ENCODE measurements around the gene MOB2.

The MOB2 gene

DNA sequence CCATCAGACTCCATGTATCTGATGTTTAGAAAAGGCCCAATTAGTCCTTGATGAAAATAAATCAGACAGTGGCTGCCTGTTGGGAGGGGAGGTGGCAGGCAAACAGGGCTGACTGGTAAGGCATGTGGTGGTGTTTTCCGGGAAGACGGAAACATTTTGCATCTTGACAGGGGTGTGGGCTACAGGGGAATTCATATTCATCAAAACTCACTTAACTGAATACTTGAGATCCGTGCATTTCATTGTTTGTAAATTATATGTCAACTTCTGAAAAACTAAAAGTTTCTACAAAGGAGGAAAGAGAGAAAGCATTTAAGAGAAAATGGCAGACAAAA, 10.1 kb upstream of the MOB2 start:
- no peak for TF ChIP-seq FOXP2 (optimal IDR thresholded peaks at IDR 0.05; ENCODE audit: borderline replicate concordance, extremely low read depth, extremely low read length, insufficient read depth)
- no peak for TF ChIP-seq SIN3A (IDR thresholded peaks at IDR 0.05; ENCODE audit: borderline replicate concordance, insufficient read depth, low read length)
- TF ChIP-seq TAF1 (IDR thresholded peaks at IDR 0.05; ENCODE audit: borderline replicate concordance, insufficient read depth, low read length): no peak
- no peak for TF ChIP-seq POLR2AphosphoS5 (IDR thresholded peaks at IDR 0.05; ENCODE audit: low read depth, low read length)
- TF ChIP-seq, protein P1, sequence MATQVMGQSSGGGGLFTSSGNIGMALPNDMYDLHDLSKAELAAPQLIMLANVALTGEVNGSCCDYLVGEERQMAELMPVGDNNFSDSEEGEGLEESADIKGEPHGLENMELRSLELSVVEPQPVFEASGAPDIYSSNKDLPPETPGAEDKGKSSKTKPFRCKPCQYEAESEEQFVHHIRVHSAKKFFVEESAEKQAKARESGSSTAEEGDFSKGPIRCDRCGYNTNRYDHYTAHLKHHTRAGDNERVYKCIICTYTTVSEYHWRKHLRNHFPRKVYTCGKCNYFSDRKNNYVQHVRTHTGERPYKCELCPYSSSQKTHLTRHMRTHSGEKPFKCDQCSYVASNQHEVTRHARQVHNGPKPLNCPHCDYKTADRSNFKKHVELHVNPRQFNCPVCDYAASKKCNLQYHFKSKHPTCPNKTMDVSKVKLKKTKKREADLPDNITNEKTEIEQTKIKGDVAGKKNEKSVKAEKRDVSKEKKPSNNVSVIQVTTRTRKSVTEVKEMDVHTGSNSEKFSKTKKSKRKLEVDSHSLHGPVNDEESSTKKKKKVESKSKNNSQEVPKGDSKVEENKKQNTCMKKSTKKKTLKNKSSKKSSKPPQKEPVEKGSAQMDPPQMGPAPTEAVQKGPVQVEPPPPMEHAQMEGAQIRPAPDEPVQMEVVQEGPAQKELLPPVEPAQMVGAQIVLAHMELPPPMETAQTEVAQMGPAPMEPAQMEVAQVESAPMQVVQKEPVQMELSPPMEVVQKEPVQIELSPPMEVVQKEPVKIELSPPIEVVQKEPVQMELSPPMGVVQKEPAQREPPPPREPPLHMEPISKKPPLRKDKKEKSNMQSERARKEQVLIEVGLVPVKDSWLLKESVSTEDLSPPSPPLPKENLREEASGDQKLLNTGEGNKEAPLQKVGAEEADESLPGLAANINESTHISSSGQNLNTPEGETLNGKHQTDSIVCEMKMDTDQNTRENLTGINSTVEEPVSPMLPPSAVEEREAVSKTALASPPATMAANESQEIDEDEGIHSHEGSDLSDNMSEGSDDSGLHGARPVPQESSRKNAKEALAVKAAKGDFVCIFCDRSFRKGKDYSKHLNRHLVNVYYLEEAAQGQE (IDR thresholded peaks at IDR 0.05; ENCODE audit: insufficient read depth in 1 of 2, low read depth in 2 of 2, low read length in 2 of 2): no peak

DNA sequence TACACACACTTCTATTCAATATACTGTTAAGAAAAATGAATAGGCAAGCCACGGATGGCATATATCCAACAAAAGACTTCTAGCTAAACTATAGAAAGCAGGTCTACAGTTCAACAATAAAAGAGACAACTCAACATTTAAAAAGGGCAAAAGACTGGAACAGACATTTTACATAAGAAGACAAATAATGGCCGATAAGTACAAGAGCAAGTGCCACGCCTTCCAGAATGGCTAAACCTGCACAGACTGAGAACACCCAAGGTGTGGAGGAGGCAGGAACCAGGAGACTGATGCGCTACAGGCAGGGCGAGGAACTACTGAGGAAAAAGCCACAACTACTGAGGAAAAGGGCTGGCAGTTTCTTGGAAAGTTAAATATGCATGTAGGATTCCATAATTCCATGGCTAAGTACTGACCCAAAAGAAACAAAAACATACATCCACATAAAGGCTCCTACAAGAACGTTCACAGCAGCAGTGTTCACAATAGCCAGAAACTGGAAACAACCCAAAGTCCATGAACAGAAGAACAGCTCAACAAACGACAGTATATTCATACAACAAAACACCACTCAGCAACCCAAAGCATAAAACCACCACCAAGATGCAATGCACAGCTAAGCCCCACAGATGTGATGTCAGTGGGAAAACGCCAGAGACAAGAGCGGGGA, 9.6 kb upstream of the MOB2 start:
- TF ChIP-seq SIN3A (IDR thresholded peaks at IDR 0.05; ENCODE audit: borderline replicate concordance, insufficient read depth, low read length) (no peak), POLR2AphosphoS5 (IDR thresholded peaks at IDR 0.05; ENCODE audit: low read depth, low read length) (no peak), FOXP2 (optimal IDR thresholded peaks at IDR 0.05; ENCODE audit: borderline replicate concordance, extremely low read depth, extremely low read length, insufficient read depth) (no peak), TAF1 (IDR thresholded peaks at IDR 0.05; ENCODE audit: borderline replicate concordance, insufficient read depth, low read length) (no peak)
- TF ChIP-seq, protein P1 (IDR thresholded peaks at IDR 0.05; ENCODE audit: insufficient read depth in 1 of 2, low read depth in 2 of 2, low read length in 2 of 2): no peak

DNA sequence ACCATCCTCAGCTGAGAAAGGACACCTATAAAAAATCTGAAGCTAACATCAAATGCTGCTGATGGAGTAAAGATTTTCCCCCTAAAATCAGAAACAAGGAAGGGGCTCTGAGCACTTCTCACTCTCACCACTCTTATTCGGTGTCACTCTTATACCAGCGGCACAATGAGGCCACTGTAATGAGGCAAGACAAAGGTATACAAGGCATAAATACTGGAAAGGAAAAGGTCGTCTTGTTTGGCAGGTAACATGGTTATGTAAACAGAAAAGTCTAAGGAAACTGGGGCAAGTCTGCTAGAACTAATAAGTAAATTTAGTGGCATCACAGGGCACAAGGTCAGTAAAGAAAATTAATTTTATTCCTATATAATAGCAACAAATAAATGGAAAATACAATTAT, 8.1 kb upstream of the MOB2 start:
- no peak for TF ChIP-seq POLR2AphosphoS5 (IDR thresholded peaks at IDR 0.05; ENCODE audit: low read depth, low read length)
- no peak for TF ChIP-seq SIN3A (IDR thresholded peaks at IDR 0.05; ENCODE audit: borderline replicate concordance, insufficient read depth, low read length)
- no peak for TF ChIP-seq TAF1 (IDR thresholded peaks at IDR 0.05; ENCODE audit: borderline replicate concordance, insufficient read depth, low read length)
- no peak for TF ChIP-seq FOXP2 (optimal IDR thresholded peaks at IDR 0.05; ENCODE audit: borderline replicate concordance, extremely low read depth, extremely low read length, insufficient read depth)
- TF ChIP-seq, protein P1 (IDR thresholded peaks at IDR 0.05; ENCODE audit: insufficient read depth in 1 of 2, low read depth in 2 of 2, low read length in 2 of 2): no peak

DNA sequence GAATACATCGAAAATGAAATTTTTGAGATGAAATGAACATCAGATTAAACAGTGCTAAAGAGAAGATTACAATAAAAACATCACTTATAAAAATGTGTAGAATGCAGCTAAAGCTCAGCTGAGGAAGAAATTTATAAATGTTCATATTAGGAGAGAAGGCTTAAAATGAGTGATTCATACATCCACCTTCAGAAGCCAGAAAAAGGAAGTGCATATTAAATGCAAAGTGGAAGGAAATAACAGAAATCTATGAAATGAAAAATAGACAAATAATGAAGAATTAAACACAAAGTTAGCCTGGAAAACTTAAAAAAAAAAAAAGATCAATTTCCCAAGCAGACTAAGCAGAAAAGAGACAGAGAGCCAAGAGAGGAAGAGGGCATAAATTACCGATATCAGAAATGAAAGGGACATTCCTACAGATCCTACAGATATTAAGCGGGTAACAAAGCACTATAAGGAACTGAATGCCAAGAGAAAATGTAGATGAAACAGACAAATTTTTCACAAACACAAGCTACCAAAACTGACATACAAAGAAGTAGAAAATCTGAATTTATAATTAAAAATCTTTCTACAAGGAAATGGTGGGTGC, 7.2 kb upstream of the MOB2 start:
- TF ChIP-seq POLR2AphosphoS5 (IDR thresholded peaks at IDR 0.05; ENCODE audit: low read depth, low read length): no peak
- TF ChIP-seq TAF1 (IDR thresholded peaks at IDR 0.05; ENCODE audit: borderline replicate concordance, insufficient read depth, low read length): no peak
- no peak for TF ChIP-seq SIN3A (IDR thresholded peaks at IDR 0.05; ENCODE audit: borderline replicate concordance, insufficient read depth, low read length)
- no peak for TF ChIP-seq FOXP2 (optimal IDR thresholded peaks at IDR 0.05; ENCODE audit: borderline replicate concordance, extremely low read depth, extremely low read length, insufficient read depth)
- TF ChIP-seq, protein P1 (IDR thresholded peaks at IDR 0.05; ENCODE audit: insufficient read depth in 1 of 2, low read depth in 2 of 2, low read length in 2 of 2): no peak

All from PFSK-1 (cell line).